ENCODE results near the gene CD2AP.
"Not testable (repeated sequence)": the region's sequence is repeated elsewhere in the genome, so short reads cannot be mapped to it uniquely, and the experiment has no call there.

The CD2AP gene

DNA sequence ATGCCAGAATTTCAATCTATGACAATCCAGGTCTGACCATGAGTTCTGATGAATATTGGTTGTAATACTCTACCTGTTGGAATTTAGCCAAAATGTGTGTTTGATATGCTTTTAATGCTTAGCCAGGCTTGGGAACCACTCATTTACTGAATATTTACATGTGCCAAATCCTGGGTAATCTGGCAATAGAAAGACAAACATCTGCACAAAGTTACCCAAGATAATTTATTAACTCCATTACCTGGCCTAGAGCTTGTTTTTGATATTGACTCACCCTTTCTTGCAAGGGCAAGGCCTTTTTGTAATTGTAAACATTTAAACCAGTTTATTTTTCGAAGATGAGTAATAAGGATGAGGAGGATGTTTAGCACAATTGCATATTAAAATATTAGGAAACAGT lies 13.5 kb upstream of the CD2AP start:
- no peak for DNase-seq (ENCODE audit: low read depth)

DNA sequence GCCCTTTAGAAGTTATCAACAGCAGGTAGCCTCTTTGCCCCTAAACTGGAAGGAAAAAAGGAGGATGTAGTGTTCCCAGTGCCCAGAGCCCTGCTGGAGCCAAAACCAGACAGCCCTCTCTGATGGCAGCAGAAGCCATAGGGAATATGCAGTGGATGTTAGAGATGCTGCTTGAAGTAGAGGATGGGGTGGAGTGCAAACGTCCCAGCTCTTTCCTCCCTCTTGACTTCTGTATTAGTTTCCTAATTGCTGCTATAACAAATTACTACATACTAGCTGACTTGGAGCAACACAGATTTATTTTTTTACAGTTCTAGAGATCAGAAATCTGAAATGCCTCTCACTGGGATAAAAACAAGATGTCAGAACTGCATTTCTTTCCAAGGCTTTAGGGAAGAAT lies 12.5 kb upstream of the CD2AP start:
- no peak for DNase-seq (ENCODE audit: low read depth)

DNA sequence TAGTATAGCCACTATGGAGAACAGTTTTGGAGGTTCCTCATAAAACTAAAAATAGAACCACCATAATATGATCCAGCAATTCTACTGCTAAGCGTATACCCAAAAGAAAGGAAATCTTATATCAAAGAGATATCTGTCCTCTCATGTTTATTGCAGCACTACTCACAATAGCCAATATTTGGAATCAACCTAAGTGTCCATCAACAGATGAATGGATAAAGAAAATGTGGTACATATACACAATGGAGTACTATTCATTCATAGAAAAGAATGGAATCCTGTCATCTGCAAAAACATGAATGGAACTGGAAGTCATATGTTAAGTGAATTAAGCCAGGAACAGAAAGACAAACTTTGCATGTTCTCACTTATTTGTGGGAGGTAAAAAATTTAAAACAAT lies 5.7 kb upstream of the CD2AP start:
- no peak for DNase-seq (ENCODE audit: low read depth)

DNA sequence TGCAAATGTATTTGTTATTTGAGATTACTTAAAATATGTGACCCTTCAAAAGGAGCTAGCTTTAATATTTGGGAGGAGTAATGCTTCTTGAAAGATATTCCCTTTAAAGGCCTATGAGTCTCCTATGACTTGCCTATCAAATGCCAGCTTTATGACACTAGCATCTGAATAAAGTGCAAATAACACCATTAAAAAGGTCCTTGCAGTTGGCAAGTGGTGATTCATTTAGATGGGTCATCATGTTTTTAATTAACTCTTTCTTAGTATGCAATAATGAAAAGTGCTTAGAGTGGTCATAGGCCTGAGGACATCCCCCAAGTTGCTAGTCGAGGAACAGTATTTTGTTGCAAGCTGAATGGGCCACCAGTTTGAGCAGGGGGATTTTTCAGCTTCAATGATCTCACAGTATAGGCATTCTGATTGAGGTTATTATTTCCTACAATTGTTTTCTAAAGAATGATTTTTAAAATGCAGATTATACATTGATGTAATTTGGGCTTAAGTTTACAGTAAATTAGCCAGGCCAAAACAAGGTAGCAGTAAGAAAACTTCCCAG lies 3.7 kb upstream of the CD2AP start:
- DNase-seq (ENCODE audit: low read depth) = no peak

- DNase-seq (ENCODE audit: low read depth) = no peak
Observed at GRCh38 chr6:47475319-47475816, 2.2 kb upstream of the CD2AP start.

DNA sequence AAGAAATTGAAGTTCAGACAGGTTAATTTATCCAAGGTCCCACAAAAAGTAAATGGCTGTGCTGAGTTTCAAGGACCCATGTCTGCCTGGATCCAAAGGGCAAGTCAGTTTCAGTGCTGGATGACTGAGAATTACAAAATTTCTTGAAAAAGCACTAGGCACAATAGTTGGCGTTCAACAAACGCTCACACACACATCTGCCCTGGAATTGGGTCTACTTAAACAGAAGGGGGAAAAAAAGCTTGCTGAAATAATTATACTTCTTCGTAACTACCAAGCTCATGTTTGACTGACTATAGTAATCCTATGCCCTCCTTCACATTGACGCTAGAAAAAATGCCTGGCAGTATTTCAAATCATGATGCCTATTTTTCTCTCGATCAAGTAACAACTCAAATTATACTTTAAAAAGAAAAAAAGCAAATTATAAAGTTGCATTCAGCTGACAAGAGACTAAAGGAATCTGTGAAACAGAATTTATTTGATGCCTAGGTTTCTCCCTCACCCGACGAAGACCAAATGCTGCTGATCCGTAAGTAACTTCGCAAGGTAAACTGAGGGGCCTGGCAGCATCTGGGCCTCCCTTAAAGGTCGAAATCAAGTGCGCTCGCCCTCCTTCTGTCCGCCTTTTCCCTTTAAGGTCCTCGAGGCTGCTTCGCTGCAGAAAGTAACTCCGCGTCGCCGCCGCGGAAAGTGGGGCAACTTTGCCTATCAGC lies 650 bp upstream of the CD2AP start:
- no peak for DNase-seq (ENCODE audit: low read depth)

GRCh38 chr6:47478233-47479139 lies 897 bp downstream of the CD2AP start:
- DNase-seq (ENCODE audit: low read depth) = peak; percentile 25

DNA sequence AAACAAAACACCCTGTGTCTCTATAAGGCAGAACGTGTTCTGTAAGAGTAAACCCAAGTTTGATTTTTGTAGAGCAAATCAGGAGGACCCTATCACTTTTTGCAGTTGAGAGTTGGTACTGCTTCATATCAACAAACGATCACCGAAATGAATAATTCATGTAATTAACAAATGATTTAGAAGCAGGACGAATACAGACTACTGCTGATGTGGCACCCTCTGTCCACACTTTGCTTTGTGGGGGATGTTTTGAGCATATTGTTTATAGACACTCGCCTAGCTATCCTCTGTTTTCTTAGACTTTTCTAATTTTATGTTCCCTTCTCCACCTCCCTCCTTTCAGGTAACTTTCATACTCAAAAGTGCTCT lies 1.5 kb downstream of the CD2AP start:
- peak; percentile 28 for DNase-seq (ENCODE audit: low read depth)

DNA sequence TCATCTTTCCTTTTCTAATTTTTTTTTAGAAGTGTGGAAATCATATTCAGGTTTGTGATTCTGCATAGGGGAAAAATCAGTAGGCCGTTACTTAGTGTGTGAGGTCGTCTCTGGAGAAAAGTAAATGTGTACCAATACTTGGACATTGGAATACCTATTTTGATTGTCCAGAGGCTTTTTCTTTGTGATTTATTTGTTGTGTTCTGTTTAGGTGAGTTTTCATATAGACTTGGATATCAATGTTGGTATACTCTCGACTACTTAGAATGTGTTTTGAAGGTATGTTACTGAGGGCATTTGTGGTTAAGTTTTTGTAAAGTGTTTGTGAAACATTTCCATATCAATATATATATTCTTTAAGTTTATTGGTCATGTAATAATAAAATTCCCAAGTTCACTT lies 2.3 kb downstream of the CD2AP start:
- no peak for DNase-seq (ENCODE audit: low read depth)

- DNase-seq (ENCODE audit: low read depth) = not testable (repeated sequence)
Observed at GRCh38 chr6:47481213-47481612, 3.6 kb downstream of the CD2AP start.

DNA sequence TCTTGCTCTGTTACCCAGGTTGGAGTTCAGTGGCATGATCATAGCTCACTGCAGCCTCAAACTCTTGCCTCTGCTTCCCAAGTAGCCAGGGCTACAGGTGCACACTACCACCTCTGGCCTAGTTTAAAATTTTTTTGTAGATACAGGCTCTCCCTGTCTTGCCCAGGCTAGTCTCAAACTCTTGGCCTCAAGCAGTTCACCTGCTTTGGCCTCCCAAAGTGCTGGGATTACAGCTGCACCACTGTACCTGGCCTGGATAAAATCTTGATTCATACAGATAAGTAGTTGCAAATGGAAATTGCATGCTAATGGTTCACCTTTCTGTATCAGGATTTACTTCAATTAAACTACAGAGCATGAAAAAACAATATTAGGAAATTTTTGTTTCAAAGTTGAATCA lies 4.2 kb downstream of the CD2AP start:
- DNase-seq (ENCODE audit: low read depth) = no peak

DNA sequence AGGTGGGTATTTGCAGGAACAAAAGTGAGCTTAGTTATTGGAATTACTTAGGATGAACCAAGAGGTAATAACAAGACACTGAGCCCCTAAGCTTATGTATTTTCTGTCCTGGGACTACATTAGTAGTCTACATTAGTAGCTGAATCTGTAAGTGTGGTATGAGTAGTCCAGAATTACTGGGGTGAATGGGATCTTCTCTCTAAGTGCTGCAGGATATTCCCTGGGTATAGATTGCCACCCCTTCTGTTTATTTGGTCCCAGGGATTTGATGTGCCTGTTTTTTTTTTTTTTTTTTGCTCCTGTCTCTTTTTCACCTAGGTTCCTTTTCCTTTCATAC lies 5.9 kb downstream of the CD2AP start:
- DNase-seq (ENCODE audit: low read depth) = no peak

DNA sequence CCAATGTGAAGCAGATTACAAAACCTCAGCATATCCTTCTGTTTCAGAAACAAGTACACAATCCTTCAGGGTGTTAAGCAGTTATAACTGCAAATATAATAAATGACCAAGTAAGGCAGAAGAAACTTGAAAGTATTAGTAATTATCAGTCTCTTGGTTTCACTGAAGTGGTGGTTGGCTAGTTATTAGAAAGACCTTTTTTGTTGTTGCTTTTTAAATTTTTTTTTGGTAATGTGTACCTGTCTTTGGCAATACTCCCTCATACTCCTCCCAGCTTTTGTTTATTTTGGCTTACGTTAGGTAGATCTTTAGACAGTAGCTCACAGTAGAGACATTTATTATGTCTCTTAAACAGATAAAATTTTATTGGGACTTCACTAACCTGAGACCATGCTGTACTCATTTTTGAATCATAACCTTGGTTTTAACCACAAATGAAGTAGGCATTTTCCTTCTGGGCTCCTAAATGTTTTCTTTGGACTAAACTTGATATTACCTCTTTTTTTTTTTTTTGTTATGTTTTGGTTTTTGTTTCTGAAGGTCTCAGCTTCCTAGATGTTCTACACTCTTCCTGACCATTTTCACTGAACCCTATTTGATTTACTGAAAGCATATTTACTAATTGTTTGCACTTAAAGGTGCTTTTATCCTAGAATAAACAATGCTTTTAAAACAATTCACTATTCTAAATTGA lies 6.4 kb downstream of the CD2AP start:
- DNase-seq (ENCODE audit: low read depth) = peak; percentile 58

- DNase-seq (ENCODE audit: low read depth) = peak; percentile 88
Observed at GRCh38 chr6:47484616-47485015, 7.0 kb downstream of the CD2AP start.

DNA sequence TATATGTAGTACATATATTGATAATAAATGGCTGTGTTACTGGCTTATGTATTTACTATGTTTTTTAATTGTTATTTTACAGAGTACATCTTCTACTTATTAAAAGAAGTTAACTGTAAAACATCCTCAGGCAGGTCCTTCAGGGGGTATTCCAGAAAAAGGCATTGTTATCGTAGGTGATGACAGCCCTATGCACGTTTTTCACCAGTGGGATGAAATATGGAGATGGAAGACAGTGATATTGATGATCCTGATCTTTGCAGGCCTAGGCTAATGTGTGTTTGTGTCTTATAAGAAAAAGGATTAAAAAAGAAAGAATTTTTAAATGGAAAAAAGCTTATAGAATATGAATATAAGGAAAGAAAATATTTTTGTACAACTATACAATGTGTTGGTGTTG lies 7.5 kb downstream of the CD2AP start:
- DNase-seq (ENCODE audit: low read depth) = no peak

DNA sequence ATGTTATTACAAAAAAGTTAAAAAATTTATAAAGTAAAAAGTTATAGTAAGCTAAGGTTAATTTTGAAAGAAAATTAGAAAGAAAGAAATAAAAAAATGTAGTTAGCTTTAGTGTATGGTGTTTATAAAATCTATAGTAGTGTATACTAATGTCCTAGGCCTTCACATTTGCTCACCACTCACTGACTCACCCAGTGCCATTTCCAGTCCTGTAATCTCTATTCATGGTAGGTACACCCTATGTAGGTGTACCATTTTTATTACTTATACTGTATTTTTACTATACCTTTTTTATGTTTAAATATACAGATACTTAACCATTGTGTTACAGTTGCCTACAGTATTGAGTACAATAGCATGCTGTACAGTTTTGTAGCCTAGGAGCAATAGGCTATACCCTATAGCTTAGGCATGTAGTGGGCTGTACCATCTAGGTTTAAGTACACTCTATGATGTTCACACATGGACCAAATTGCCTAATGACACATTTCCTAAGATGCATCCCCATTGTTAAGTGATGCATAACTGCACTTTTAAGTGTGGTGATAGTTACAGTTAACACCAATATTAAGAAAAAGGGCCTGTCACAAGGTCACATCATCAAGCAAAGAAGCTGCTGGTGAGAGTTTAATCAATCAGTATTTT lies 8.0 kb downstream of the CD2AP start:
- DNase-seq (ENCODE audit: low read depth) = no peak

DNA sequence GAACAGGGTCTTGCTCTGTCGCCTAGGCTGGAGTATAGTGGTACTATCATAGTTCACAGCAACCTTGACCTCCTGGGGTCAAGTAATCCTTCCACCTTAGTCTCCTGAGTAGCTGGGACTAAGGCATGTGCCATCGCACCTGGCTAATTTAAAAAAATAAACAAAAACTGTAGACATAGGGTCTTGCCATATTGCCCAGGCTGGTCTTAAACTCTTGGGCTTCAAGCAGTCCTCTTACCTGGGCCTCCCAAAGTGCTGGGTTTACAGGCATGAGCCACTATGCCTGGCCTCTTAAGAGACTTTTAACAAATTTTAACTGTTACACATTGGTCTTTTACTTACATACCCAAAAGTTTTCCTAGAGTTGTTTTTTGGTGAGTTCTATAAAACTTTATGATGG lies 12.4 kb downstream of the CD2AP start:
- no peak for DNase-seq (ENCODE audit: low read depth)

DNA sequence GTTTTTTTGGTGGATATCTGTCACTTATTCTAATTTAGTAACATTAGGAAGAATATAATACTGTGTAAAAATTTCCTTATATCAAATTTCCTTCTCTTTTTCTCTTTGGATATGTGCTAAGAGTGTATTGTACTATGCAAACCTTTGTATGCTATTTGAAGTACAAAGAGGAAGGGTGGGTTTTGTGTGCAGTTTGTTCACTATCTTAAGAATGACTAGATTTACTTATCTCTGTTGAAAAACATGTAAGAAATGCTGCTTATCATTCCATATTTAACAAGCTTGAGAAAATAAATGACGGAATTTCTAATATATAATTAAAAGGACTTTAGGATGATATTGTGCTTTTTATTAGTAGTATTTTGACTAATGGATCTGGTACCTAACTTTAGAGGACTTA lies 13.1 kb downstream of the CD2AP start:
- no peak for DNase-seq (ENCODE audit: low read depth)

- DNase-seq (ENCODE audit: low read depth) = no peak
Observed at GRCh38 chr6:47492355-47492754, 14.8 kb downstream of the CD2AP start.

DNA sequence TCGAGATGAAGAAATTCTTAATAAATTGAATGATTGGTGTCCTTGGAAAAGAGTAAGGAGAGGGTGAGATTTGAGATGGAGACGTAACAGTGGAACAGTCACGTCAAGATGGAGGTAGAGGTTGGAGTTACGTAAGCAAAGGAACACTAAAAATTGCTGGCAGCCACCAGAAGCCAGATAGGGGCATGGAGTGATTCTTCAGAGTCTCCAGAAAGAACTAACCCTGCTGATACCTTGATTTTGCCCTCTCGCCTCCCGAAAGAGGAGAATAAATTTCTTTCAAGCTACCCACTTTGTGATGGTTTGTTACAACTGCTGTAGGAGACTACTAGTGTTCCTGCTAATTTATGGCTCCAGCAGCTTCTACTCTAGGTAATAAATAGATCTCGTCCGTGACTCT lies 17.6 kb downstream of the CD2AP start:
- DNase-seq (ENCODE audit: low read depth) = no peak

GRCh38 chr6:47495954-47496545 lies 18.5 kb downstream of the CD2AP start:
- DNase-seq (ENCODE audit: low read depth) = no peak
